NT2/D1 (cell line): ENCODE results near the gene TMEM91.

Experiments
- SUZ12 ChIP-seq: IDR thresholded peaks from 2 replicates; pipeline ENCODE4 v1.6.1; 2011; ENCODE audit not compliant: insufficient read length, insufficient read depth; ENCODE audit errors: extremely low read depth
- ZNF274 ChIP-seq: IDR thresholded peaks from 2 replicates; pipeline ENCODE4 v1.6.1; 2011; ENCODE audit warnings: mild to moderate bottlenecking, low read depth, low read length

GRCh38 chr19:41398598-41398997 is 22.3 kb downstream of the TMEM91 start:
- TF ChIP-seq SUZ12 (no peak), ZNF274 (no peak)
